Sciatic nerve (tissue), 2 donors: ENCODE measurements around the gene SLC39A11. TPM values are rescaled to one million over a fixed set of nuclear protein-coding genes. Genes with fewer than 3 reads are reported as not detected.
A peak's percentile ranks its signal among the peaks of the same experiment; 100 is the strongest.

Experiments used
- ATAC-seq: fragments of 200-7000 bp; cut with Tn5 transposase; one replicate; pipeline ENCODE4 v1.9.1; 2020; ENCODE audit warnings: mild to moderate bottlenecking, moderate library complexity
- DNase-seq: peaks from one replicate; pipeline ENCODE4 v3.0.0-alpha.2; 2020; ENCODE audit warnings: low spot score
- intact Hi-C: fragments of 100-400 bp; cut with DNase I; formaldehyde crosslinking; loops from one replicate; pipeline ENCODE4 v1.14.2; 2022
- total RNA-seq: library from RNA; stranded (reverse); fragmentation: NEBNext Ultra II Directional; extraction: Animal tissue kit (Norgen Biotek cat#: 25700); gene quantifications from one replicate; pipeline ENCODE4 v1.2.1, GENCODE V29; 2021
- donor health status: DM: no; HTN: no; CAD: no.
- donor health status: DM: no; HTN: no; CAD: no.

Gene SLC39A11
- total RNA-seq, 1 donor from 2014 or later: 22.7 TPM

GRCh38 chr17:72619976-72620650, 472.4 kb downstream of the SLC39A11 start:
- DNase-seq (no peak), ATAC-seq (no peak)
- intact Hi-C loops: no loop called here

- intact Hi-C loops: no loop called here
- ATAC-seq: no peak
Measured at GRCh38 chr17:72618001-72618509, 474.4 kb downstream of the SLC39A11 start.

GRCh38 chr17:72617557-72617956, 474.9 kb downstream of the SLC39A11 start:
- ATAC-seq (no peak), DNase-seq (no peak)
- intact Hi-C loops: no loop called here

More at GRCh38 chr17:72618001-72618509, 474.4 kb downstream of the SLC39A11 start:
- DNase-seq: no peak

- ATAC-seq: no peak
- DNase-seq: no peak
- intact Hi-C loops: no loop called here
Measured at GRCh38 chr17:72616447-72616846, 476.0 kb downstream of the SLC39A11 start.

GRCh38 chr17:72615627-72615991, 476.9 kb downstream of the SLC39A11 start:
- intact Hi-C loops: no loop called here
- ATAC-seq (peak; percentile 3), DNase-seq (no peak)

- peak; percentile 84 for DNase-seq
Measured at GRCh38 chr17:72614871-72615626, 477.4 kb downstream of the SLC39A11 start.

GRCh38 chr17:72614476-72614870, 478.0 kb downstream of the SLC39A11 start:
- ATAC-seq (peak; percentile 26), DNase-seq (no peak)
- intact Hi-C loops: loop anchor here (5.0 kb wide), 1 partner anchor 1643 kb away; no protein-coding TSS in a partner anchor

More at GRCh38 chr17:72614871-72615626, 477.4 kb downstream of the SLC39A11 start:
- peak; percentile 94 for ATAC-seq
- intact Hi-C loops: loop anchor here (5.0 kb wide), 1 partner anchor 1642 kb away; no protein-coding TSS in a partner anchor

- intact Hi-C loops: loop anchor here (5.0 kb wide), 1 partner anchor 1643 kb away; no protein-coding TSS in a partner anchor
- no peak for DNase-seq
- no peak for ATAC-seq
Measured at GRCh38 chr17:72613806-72614292, 478.6 kb downstream of the SLC39A11 start.

GRCh38 chr17:72613396-72613795, 479.1 kb downstream of the SLC39A11 start:
- no peak for DNase-seq
- intact Hi-C loops: loop anchor here (5.0 kb wide), 1 partner anchor 1644 kb away; no protein-coding TSS in a partner anchor
- ATAC-seq: peak; percentile 47

GRCh38 chr17:72611172-72611571, 481.3 kb downstream of the SLC39A11 start:
- ATAC-seq (no peak), DNase-seq (no peak)
- intact Hi-C loops: loop anchor here (5.0 kb wide), 1 partner anchor 1646 kb away; no protein-coding TSS in a partner anchor

GRCh38 chr17:72609501-72609900, 483.0 kb downstream of the SLC39A11 start:
- ATAC-seq (no peak), DNase-seq (no peak)
- intact Hi-C loops: no loop called here

GRCh38 chr17:72608436-72608835, 484.1 kb downstream of the SLC39A11 start:
- DNase-seq: no peak
- intact Hi-C loops: no loop called here
- no peak for ATAC-seq

- DNase-seq (no peak), ATAC-seq (no peak)
- intact Hi-C loops: no loop called here
Measured at GRCh38 chr17:72606656-72607055, 485.8 kb downstream of the SLC39A11 start.

GRCh38 chr17:72605543-72605942, 486.9 kb downstream of the SLC39A11 start:
- ATAC-seq: no peak
- intact Hi-C loops: no loop called here
- DNase-seq: no peak

- ATAC-seq: peak; percentile 70
- intact Hi-C loops: no loop called here
- DNase-seq: no peak
Measured at GRCh38 chr17:72604518-72604917, 488.0 kb downstream of the SLC39A11 start.

- intact Hi-C loops: no loop called here
- no peak for DNase-seq
- ATAC-seq: peak; percentile 93
Measured at GRCh38 chr17:72603420-72604242, 488.9 kb downstream of the SLC39A11 start.

- DNase-seq: no peak
Measured at GRCh38 chr17:72602517-72603419, 489.7 kb downstream of the SLC39A11 start.

GRCh38 chr17:72600934-72601333, 491.6 kb downstream of the SLC39A11 start:
- intact Hi-C loops: no loop called here
- ATAC-seq: no peak
- DNase-seq: no peak

More at GRCh38 chr17:72602517-72603419, 489.7 kb downstream of the SLC39A11 start:
- intact Hi-C loops: no loop called here
- peak; percentile 42 for ATAC-seq
